ENCODE data around the gene HOXB1.

The HOXB1 gene

DNA sequence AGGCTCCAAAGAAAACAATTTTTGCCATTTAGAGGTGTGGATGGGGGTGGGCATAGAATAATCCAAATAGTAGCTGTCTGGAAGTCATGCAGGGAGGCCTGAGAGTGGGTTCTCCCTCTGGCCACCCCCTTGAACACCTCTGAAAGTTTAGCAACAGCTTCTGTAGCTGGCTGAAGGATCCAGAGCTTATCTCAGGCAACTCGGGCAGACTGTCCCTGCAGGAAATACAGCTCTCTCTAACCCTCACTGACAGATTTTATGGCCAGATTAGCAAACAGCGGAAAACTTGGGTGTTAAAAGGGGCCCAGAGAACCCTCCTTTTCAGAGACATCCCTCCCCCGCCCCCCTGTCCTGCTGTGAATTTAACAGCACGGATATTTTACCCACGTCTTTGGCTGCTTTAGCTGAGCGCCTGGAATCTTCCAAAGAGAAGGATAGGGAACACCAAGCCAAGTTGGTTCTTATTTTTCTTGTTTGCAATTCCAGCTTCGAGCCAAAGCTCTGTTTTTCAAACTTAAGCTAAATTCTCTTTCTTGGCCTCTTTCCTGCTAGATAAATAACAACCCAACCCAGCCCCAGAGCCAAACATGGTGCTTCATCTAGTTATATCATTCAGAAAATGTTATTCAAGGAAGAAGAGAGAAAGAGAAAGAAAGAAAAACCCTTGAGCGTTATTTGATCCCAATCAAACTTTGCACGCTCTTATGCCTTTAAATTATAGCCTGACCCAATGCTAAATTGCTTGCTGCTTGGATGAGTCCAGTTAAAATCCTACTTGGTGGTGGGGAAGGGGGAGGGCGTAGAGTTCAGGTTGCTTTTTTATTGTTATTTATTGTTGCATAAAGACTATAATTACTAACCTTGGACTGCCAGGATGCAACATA is 16.4 kb upstream of the HOXB1 start:
- in situ Hi-C loops (cut with HindIII; ENCODE audit: low sequenced_read_pairs) = no loop called here
- DNase-seq (ENCODE audit: low read depth, low spot score) = peak; percentile 69
- H3K4me3 ChIP-seq (ENCODE audit: low read depth, low read length) = peak overlapping the region; percentile 6
- TF ChIP-seq, protein P1, sequence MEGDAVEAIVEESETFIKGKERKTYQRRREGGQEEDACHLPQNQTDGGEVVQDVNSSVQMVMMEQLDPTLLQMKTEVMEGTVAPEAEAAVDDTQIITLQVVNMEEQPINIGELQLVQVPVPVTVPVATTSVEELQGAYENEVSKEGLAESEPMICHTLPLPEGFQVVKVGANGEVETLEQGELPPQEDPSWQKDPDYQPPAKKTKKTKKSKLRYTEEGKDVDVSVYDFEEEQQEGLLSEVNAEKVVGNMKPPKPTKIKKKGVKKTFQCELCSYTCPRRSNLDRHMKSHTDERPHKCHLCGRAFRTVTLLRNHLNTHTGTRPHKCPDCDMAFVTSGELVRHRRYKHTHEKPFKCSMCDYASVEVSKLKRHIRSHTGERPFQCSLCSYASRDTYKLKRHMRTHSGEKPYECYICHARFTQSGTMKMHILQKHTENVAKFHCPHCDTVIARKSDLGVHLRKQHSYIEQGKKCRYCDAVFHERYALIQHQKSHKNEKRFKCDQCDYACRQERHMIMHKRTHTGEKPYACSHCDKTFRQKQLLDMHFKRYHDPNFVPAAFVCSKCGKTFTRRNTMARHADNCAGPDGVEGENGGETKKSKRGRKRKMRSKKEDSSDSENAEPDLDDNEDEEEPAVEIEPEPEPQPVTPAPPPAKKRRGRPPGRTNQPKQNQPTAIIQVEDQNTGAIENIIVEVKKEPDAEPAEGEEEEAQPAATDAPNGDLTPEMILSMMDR (IDR thresholded peaks at IDR 0.05; ENCODE audit: low read depth, low read length) = no peak

DNA sequence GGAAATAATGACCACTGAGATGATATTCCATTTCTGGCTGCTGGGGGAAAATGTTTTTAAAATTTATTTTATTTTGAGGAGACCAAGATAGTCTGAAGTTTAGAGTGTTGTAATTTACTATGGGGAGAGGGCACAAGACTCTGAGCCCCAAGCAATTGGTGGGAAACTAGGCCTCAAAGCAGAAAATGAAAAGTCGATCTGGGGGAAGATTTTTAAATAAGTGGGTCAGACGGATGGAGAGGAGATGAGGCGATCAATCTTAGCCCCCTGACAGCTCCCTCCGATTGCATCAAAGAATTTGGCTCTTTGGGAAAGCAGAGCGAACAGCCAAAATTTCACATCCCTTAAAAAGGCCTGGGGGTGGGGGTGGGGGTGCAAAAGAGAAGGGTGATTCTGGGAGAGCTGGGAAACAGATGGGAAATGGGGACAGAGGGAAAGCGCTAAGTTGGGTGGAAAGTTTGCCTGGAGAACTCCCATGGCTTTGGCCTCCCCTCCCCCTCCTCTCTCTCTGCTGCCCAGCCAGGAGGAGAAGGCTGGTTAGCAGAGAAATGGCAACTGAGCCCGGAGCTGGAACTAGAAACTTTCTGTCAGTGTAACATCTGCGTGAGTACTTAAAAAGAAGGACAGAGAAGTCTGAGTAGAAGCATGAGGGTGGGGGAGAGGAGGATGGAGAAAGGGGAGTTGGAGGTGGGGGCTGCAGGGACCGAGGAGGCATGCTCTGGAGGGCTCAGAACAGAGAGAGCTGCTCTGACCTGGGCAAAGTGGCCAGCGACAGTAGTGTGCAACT is 15.5 kb upstream of the HOXB1 start:
- peak overlapping the region; percentile 6 for H3K4me3 ChIP-seq (ENCODE audit: low read depth, low read length)
- DNase-seq (ENCODE audit: low read depth, low spot score) = peak; percentile 62
- in situ Hi-C loops (cut with HindIII; ENCODE audit: low sequenced_read_pairs) = no loop called here
- TF ChIP-seq, protein P1 (IDR thresholded peaks at IDR 0.05; ENCODE audit: low read depth, low read length) = no peak

DNA sequence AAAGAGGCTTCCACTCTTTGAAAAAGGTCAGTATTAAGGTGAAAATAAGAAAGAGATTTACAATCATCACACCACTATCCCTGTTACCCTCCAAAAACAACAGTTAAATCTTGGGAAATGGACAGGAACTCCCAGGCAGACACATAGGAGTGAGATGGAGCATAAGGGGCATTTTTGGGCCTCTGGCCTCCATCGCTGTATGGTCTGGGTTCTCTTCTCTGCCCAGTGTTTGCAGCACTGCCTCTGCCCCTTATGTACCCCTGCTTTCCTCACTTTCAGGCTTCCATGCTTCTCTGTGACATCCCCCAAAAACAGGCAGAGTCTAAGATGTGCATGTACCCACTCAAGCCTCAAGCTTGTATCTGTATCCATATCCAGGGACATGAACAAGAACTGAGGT is 14.7 kb upstream of the HOXB1 start:
- no peak overlapping the region for H3K4me3 ChIP-seq (ENCODE audit: low read depth, low read length)
- in situ Hi-C loops (cut with HindIII; ENCODE audit: low sequenced_read_pairs) = no loop called here
- TF ChIP-seq, protein P1 (IDR thresholded peaks at IDR 0.05; ENCODE audit: low read depth, low read length) = no peak
- peak; percentile 34 for DNase-seq (ENCODE audit: low read depth, low spot score)

DNA sequence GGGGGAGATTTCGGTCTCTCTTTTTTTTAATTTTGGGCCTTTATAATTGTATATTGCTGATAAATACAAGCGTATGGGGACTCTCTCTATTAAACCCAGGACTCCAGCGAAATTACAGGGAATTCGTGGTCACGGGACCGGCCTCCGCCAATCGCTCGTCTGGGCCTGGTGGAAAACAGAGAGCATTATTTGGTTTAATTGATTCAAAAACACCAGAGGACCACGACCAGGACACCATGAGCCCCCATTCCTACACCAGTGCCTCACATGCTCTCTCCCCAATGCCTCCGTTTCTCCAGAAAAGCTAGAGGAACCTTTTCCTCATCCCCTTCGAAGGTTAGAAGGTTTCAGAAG is 14.2 kb upstream of the HOXB1 start, which contains the start of gene HOXB2:
Gene HOXB2 (minus strand): TSS at position 88 of the 354 bp plus-strand sequence. CDS start 198 bp downstream, outside the sequence.
- in situ Hi-C loops (cut with HindIII; ENCODE audit: low sequenced_read_pairs) = no loop called here
- peak; percentile 81 for DNase-seq (ENCODE audit: low read depth, low spot score)
- TF ChIP-seq, protein P1 (IDR thresholded peaks at IDR 0.05; ENCODE audit: low read depth, low read length) = no peak

DNA sequence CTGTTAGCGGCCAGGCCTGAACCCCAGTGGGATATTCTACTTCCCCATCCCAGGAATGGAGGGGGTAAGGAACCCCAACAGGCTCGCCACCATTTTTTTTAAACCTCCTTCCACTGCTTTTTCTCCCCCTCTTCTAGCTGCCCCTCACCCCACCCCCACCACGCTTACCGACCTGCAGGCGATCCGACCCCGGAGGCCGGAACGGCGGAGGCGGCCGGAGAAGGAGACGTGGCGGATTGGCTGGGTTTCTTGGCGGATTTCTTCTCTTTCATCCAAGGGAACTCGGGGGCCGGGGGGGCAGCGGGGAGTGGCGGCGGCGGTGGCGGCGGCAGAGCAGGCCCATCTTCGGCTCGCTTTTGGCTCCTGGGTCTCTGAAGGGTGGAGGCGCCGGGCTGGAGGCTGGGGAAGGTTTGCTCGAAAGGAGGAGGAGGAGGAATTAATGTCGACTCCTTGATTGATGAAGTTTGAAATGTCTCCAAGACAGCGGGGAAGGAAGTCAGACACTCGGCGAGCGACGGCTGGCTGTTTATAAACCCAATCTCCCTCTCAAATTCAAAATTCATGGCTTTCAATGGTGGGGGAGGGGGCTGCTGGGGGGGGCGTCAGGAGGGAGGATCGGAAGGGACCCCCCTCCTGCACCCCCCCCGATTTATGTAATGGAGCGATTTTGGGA is 13.7 kb upstream of the HOXB1 start:
- TF ChIP-seq, protein P1 (IDR thresholded peaks at IDR 0.05; ENCODE audit: low read depth, low read length) = no peak
- peak; percentile 94 for DNase-seq (ENCODE audit: low read depth, low spot score)
- H3K4me3 ChIP-seq (ENCODE audit: low read depth, low read length) = peak overlapping the region; percentile 93
- in situ Hi-C loops (cut with HindIII; ENCODE audit: low sequenced_read_pairs) = no loop called here

More for the DNA sequence above, 14.2 kb upstream of the HOXB1 start, which contains the start of gene HOXB2:
- H3K4me3 ChIP-seq (ENCODE audit: low read depth, low read length) = peak within 1 kb of the TSS; percentile 93

DNA sequence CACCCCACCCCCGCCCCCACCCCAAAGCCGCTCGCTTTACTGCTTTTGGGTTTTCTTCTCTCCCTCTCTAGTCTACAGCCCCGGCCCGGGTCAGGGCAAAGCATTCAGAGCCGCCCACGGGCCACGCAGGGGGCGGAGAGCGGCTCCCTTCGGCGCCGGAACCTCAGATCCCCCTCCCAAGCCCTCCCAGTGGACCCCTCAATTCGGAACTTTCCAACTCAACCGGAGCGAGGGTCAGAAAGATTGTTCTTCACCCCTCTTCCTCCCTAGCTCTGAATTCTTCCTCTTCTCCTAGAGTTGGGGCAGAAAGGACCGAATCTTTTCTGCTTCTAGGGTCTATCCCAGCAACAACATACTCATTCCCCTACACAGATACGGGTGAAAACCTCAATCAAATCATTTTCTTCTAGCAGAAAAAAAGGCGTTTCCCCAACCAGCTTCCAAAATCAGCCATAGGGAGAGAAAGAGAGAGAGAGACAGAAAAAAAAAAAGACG is 13.1 kb upstream of the HOXB1 start:
- in situ Hi-C loops (cut with HindIII; ENCODE audit: low sequenced_read_pairs) = no loop called here
- TF ChIP-seq, protein P1 (IDR thresholded peaks at IDR 0.05; ENCODE audit: low read depth, low read length) = no peak
- DNase-seq (ENCODE audit: low read depth, low spot score) = no peak
- peak overlapping the region; percentile 93 for H3K4me3 ChIP-seq (ENCODE audit: low read depth, low read length)

All from astrocyte of the spinal cord (primary cell).